ENCODE measurements around the gene ZMYND15. TPM values are rescaled to one million over a fixed set of nuclear protein-coding genes. Genes with fewer than 3 reads are reported as not detected.

The ZMYND15 gene
- total RNA-seq, 6 donors from 2014 or later: 3.5 to 22.8 (median 11.9) TPM

DNA sequence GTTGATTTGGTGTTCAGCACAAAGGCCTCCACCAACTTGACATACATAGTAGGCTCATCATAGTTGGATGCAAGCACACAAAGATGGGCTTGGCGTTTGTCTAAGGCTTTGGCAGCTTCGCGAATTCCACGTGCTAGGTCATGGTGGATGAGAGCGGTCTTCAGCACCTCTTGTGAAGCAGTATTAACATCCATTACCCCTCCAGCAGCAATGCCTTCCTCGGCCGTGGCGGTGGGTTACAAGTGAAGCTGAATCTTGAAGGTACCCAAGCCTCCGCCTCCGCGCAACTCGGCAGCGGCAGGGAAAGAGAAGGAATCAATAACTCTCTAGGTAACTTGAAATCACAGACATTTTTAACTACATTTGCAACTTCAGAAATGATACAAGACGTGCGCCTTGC is 34.6 kb upstream of the ZMYND15 start:
- Histone ChIP-seq H3K27ac (no peak overlapping the region), H3K36me3 (no peaks in the 10 kb centered on the region), H3K27me3 (no peaks in the 10 kb centered on the region), H3K4me1 (peaks cover 9 to 31% (median 12%) of the 10 kb centered on the region in 4 donors), H3K4me3 (no peak overlapping the region), H3K9me3 (no peaks in the 10 kb centered on the region)
- DNase-seq (no peak), ATAC-seq (ENCODE audit: low FRiP score in 2 of 2) (no peak)
- 94 to 95% methylated on average over 15 of the region's 15 CpGs for WGBS, 2 donors
- TF ChIP-seq POLR2A (IDR thresholded peaks at IDR 0.05) (no peak), CTCF (IDR thresholded peaks at IDR 0.05) (no peak), EP300 (IDR thresholded peaks at IDR 0.05) (no peak), POLR2AphosphoS5 (IDR thresholded peaks at IDR 0.05) (no peak)

GRCh38 chr17:4706121-4706520 is 33.5 kb upstream of the ZMYND15 start:
- Histone ChIP-seq H3K27me3 (no peaks in the 10 kb centered on the region), H3K36me3 (no peaks in the 10 kb centered on the region), H3K27ac (no peak overlapping the region), H3K4me1 (peaks cover 15 to 37% (median 16%) of the 10 kb centered on the region in 4 donors), H3K9me3 (no peaks in the 10 kb centered on the region), H3K4me3 (no peak overlapping the region)
- ATAC-seq (ENCODE audit: low FRiP score in 2 of 2): no peak
- no peak for DNase-seq
- TF ChIP-seq POLR2AphosphoS5 (IDR thresholded peaks at IDR 0.05) (no peak), CTCF (IDR thresholded peaks at IDR 0.05) (no peak), POLR2A (IDR thresholded peaks at IDR 0.05) (no peak), EP300 (IDR thresholded peaks at IDR 0.05) (no peak)
- 78 to 84% methylated on average over 7 of the region's 7 CpGs for WGBS, 2 donors

GRCh38 chr17:4708436-4708835 is 31.2 kb upstream of the ZMYND15 start:
- 69 to 78% methylated on average over 8 of the region's 8 CpGs for WGBS, 2 donors
- Histone ChIP-seq H3K27ac (no peak overlapping the region), H3K9me3 (no peaks in the 10 kb centered on the region), H3K36me3 (no peaks in the 10 kb centered on the region), H3K27me3 (no peaks in the 10 kb centered on the region), H3K4me1 (peaks cover 16 to 44% (median 27%) of the 10 kb centered on the region in 4 donors), H3K4me3 (no peak overlapping the region)
- no peak for ATAC-seq (ENCODE audit: low FRiP score in 2 of 2)
- TF ChIP-seq POLR2AphosphoS5 (IDR thresholded peaks at IDR 0.05) (peak in 1 of 2 donors; percentile 10), CTCF (IDR thresholded peaks at IDR 0.05) (no peak), POLR2A (IDR thresholded peaks at IDR 0.05) (no peak), EP300 (IDR thresholded peaks at IDR 0.05) (no peak)
- no peak for DNase-seq

- 0 to 1% methylated on average over 34 to 57 of the region's 67 CpGs for WGBS, 2 donors
- H3K9me3 ChIP-seq: no peaks in the 10 kb centered on the region
- peak in 2 of 4 donors; percentile 54 to 92 for TF ChIP-seq POLR2A (IDR thresholded peaks at IDR 0.05)
- peak; percentile 50 to 90 (median 84) for TF ChIP-seq CTCF (IDR thresholded peaks at IDR 0.05)
- TF ChIP-seq EP300 (IDR thresholded peaks at IDR 0.05): no peak
- peak; percentile 79 to 81 for TF ChIP-seq POLR2AphosphoS5 (IDR thresholded peaks at IDR 0.05)
- peak within 1 kb of the TSS; percentile 60 to 98 (median 68) for H3K4me3 ChIP-seq
- DNase-seq: peak; percentile 99 to 100
- peaks cover 15 to 47% (median 35%) of the 10 kb centered on the region in 4 donors for H3K4me1 ChIP-seq
- no peaks in the 10 kb centered on the region for H3K36me3 ChIP-seq
- H3K27ac ChIP-seq: peak within 1 kb of the TSS; percentile 92 to 95 (median 93)
- H3K27me3 ChIP-seq: no peaks in the 10 kb centered on the region
- ATAC-seq (ENCODE audit: low FRiP score in 2 of 2): peak; percentile 95 to 96
These were observed 29.6 kb upstream of the ZMYND15 start, which contains the start of gene ARRB2 for GRCh38 chr17:4709794-4710692. Gene ARRB2, plus strand, starts transcription at chr17:4710632. Its CDS starts 90 bp downstream, at chr17:4710722.
